ENCODE results near the gene ROBO1. TPM values are rescaled to one million over a fixed set of nuclear protein-coding genes. Genes with fewer than 3 reads are reported as not detected.

The ROBO1 gene
- total RNA-seq, 1 experiment from 2014 or later = 33.9 TPM

DNA sequence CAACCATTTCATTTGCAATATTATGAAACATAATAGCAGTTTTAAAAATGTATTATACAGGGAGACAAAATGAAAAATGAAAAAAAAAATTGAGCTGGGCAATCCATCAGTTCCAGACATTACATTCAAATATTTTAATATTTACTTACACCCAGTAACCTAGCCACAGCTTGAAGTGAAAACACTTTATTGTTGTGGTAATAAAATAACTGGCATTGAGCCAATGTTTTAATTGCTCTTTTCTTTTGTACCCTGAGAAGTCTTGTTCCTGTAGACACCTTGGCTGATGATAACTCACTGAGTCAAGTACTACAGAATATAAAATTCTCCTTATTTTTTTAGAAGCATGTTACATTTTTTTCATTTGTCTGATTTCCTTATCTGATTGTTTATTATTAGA is 180.6 kb downstream of the ROBO1 start:
- no peaks in the 10 kb centered on the region for H3K9me3 Mint-ChIP-seq (ENCODE audit: low read depth, unreplicated experiment)
- H3K4me3 Mint-ChIP-seq (ENCODE audit: low read depth, unreplicated experiment) = no peak overlapping the region
- H3K36me3 Mint-ChIP-seq (ENCODE audit: insufficient read depth, unreplicated experiment) = no peaks in the 10 kb centered on the region
- CTCF ChIA-PET = no interaction called here
- TF ChIP-seq, protein P1, sequence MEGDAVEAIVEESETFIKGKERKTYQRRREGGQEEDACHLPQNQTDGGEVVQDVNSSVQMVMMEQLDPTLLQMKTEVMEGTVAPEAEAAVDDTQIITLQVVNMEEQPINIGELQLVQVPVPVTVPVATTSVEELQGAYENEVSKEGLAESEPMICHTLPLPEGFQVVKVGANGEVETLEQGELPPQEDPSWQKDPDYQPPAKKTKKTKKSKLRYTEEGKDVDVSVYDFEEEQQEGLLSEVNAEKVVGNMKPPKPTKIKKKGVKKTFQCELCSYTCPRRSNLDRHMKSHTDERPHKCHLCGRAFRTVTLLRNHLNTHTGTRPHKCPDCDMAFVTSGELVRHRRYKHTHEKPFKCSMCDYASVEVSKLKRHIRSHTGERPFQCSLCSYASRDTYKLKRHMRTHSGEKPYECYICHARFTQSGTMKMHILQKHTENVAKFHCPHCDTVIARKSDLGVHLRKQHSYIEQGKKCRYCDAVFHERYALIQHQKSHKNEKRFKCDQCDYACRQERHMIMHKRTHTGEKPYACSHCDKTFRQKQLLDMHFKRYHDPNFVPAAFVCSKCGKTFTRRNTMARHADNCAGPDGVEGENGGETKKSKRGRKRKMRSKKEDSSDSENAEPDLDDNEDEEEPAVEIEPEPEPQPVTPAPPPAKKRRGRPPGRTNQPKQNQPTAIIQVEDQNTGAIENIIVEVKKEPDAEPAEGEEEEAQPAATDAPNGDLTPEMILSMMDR (IDR thresholded peaks at IDR 0.05; ENCODE audit: unreplicated experiment) = no peak
- H3K27ac Mint-ChIP-seq (ENCODE audit: unreplicated experiment) = no peak overlapping the region
- intact Hi-C loops (cut with micrococcal nuclease; ENCODE audit: unreplicated experiment) = no loop called here
- no peaks in the 10 kb centered on the region for H3K4me1 Mint-ChIP-seq (ENCODE audit: low read depth, unreplicated experiment)
- no peak for DNase-seq
- BruUV-seq (replicated peaks) = no TSS peak
- no peaks in the 10 kb centered on the region for H3K27me3 Mint-ChIP-seq (ENCODE audit: unreplicated experiment)

GRCh38 chr3:79586232-79586631 is 181.6 kb downstream of the ROBO1 start:
- DNase-seq = no peak
- H3K4me3 Mint-ChIP-seq (ENCODE audit: low read depth, unreplicated experiment) = no peak overlapping the region
- H3K9me3 Mint-ChIP-seq (ENCODE audit: low read depth, unreplicated experiment) = no peaks in the 10 kb centered on the region
- H3K36me3 Mint-ChIP-seq (ENCODE audit: insufficient read depth, unreplicated experiment) = no peaks in the 10 kb centered on the region
- no peaks in the 10 kb centered on the region for H3K4me1 Mint-ChIP-seq (ENCODE audit: low read depth, unreplicated experiment)
- BruUV-seq (replicated peaks) = no TSS peak
- no peak overlapping the region for H3K27ac Mint-ChIP-seq (ENCODE audit: unreplicated experiment)
- CTCF ChIA-PET = no interaction called here
- TF ChIP-seq, protein P1 (IDR thresholded peaks at IDR 0.05; ENCODE audit: unreplicated experiment) = no peak
- no peaks in the 10 kb centered on the region for H3K27me3 Mint-ChIP-seq (ENCODE audit: unreplicated experiment)
- intact Hi-C loops (cut with micrococcal nuclease; ENCODE audit: unreplicated experiment) = no loop called here

GRCh38 chr3:79572930-79573329 is 194.9 kb downstream of the ROBO1 start:
- BruUV-seq (replicated peaks) = no TSS peak
- CTCF ChIA-PET = no interaction called here
- TF ChIP-seq, protein P1 (IDR thresholded peaks at IDR 0.05; ENCODE audit: unreplicated experiment) = no peak
- H3K4me1 Mint-ChIP-seq (ENCODE audit: low read depth, unreplicated experiment) = peaks cover 16% of the 10 kb centered on the region
- no peak overlapping the region for H3K27ac Mint-ChIP-seq (ENCODE audit: unreplicated experiment)
- no peaks in the 10 kb centered on the region for H3K9me3 Mint-ChIP-seq (ENCODE audit: low read depth, unreplicated experiment)
- DNase-seq = no peak
- H3K27me3 Mint-ChIP-seq (ENCODE audit: unreplicated experiment) = no peaks in the 10 kb centered on the region
- intact Hi-C loops (cut with micrococcal nuclease; ENCODE audit: unreplicated experiment) = no loop called here
- H3K4me3 Mint-ChIP-seq (ENCODE audit: low read depth, unreplicated experiment) = no peak overlapping the region
- no peaks in the 10 kb centered on the region for H3K36me3 Mint-ChIP-seq (ENCODE audit: insufficient read depth, unreplicated experiment)

GRCh38 chr3:79568938-79569337 is 198.9 kb downstream of the ROBO1 start:
- H3K4me3 Mint-ChIP-seq (ENCODE audit: low read depth, unreplicated experiment) = no peak overlapping the region
- no peaks in the 10 kb centered on the region for H3K36me3 Mint-ChIP-seq (ENCODE audit: insufficient read depth, unreplicated experiment)
- no peak for DNase-seq
- CTCF ChIA-PET = interaction anchor here (0.7 kb wide), 1 partner anchor 315 kb away, joined by 3 read pairs; no protein-coding TSS in a partner anchor
- TF ChIP-seq, protein P1 (IDR thresholded peaks at IDR 0.05; ENCODE audit: unreplicated experiment) = no peak
- H3K27me3 Mint-ChIP-seq (ENCODE audit: unreplicated experiment) = no peaks in the 10 kb centered on the region
- no peak overlapping the region for H3K27ac Mint-ChIP-seq (ENCODE audit: unreplicated experiment)
- no TSS peak for BruUV-seq (replicated peaks)
- intact Hi-C loops (cut with micrococcal nuclease; ENCODE audit: unreplicated experiment) = no loop called here
- peaks cover 16% of the 10 kb centered on the region for H3K4me1 Mint-ChIP-seq (ENCODE audit: low read depth, unreplicated experiment)
- peaks cover 5% of the 10 kb centered on the region for H3K9me3 Mint-ChIP-seq (ENCODE audit: low read depth, unreplicated experiment)
